B cell (primary cell): ENCODE results near the gene ARPC1A.
"Not testable (repeated sequence)": the region's sequence is repeated elsewhere in the genome, so short reads cannot be mapped to it uniquely, and the experiment has no call there.

ENCODE experiments used
- EZH2 ChIP-seq: IDR thresholded peaks from 2 replicates; pipeline ENCODE4 v1.6.1; 2012; ENCODE audit warnings: borderline replicate concordance, low read depth, mild to moderate bottlenecking, moderate library complexity, low read length; ENCODE audit not compliant: insufficient read depth, poor library complexity, severe bottlenecking
- TF ChIP-seq, protein P1 (sequence below): fragments of 200-600 bp; IDR thresholded peaks from one replicate; pipeline ENCODE4 v1.8.0; 2022; ENCODE audit warnings: antibody characterized with exemption, mild to moderate bottlenecking

DNA sequence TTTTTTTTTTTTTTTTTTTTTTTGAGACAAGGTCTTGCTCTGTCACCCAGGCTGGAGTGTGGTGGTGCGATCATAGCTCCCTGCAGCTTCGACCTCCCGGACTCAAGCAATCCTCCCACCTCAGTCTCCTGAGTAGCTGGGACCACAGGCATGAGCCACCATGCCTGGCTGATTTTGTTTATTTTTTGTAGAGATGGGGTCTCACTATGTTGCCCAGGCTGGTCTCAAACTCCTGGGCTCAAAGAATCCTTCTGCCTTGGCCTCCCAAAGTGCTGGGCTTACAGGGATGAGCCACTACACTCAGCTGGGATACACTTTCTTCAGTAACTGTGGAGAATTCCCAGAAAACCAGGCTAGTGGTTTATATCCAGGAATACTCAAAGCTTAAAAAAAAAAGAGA, 24.9 kb downstream of the ARPC1A start:
- TF ChIP-seq, protein P1, sequence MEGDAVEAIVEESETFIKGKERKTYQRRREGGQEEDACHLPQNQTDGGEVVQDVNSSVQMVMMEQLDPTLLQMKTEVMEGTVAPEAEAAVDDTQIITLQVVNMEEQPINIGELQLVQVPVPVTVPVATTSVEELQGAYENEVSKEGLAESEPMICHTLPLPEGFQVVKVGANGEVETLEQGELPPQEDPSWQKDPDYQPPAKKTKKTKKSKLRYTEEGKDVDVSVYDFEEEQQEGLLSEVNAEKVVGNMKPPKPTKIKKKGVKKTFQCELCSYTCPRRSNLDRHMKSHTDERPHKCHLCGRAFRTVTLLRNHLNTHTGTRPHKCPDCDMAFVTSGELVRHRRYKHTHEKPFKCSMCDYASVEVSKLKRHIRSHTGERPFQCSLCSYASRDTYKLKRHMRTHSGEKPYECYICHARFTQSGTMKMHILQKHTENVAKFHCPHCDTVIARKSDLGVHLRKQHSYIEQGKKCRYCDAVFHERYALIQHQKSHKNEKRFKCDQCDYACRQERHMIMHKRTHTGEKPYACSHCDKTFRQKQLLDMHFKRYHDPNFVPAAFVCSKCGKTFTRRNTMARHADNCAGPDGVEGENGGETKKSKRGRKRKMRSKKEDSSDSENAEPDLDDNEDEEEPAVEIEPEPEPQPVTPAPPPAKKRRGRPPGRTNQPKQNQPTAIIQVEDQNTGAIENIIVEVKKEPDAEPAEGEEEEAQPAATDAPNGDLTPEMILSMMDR = not testable (repeated sequence)
- not testable (repeated sequence) for TF ChIP-seq EZH2
